WTC11 (cell line): ENCODE measurements around the gene HPSE2. TPM values are rescaled to one million over a fixed set of nuclear protein-coding genes. Genes with fewer than 3 reads are reported as not detected.

Experiments used
- ATAC-seq: fragments of 200-7000 bp; cut with Tn5 transposase; 2 replicates; pipeline ENCODE4 v1.10.0; 2021; ENCODE audit warnings: mild to moderate bottlenecking, moderate library complexity
- CTCF ChIA-PET: fragments of 300-600 bp; sonication (Branson Sonifier 250); formaldehyde crosslinking; loops from one replicate; lab custom pipeline; 2021; ENCODE audit warnings: antibody characterized with exemption; lab: Charles Lee
- POLR2A ChIA-PET: fragments of 350-600 bp; sonication (Branson Sonifier 250); formaldehyde crosslinking; loops from one replicate; lab custom pipeline; 2021; ENCODE audit warnings: antibody characterized with exemption; lab: Charles Lee
- DNase-seq: peaks from one replicate; pipeline ENCODE4 v3.0.0; 2021; ENCODE audit warnings: low spot score
- H3K27ac Mint-ChIP-seq: 2 replicates; pipeline ENCODE4 v1.8.0; 2021; ENCODE audit warnings: mixed read lengths
- H3K27me3 Mint-ChIP-seq: 2 replicates; pipeline ENCODE4 v1.8.0; 2021; ENCODE audit warnings: low read depth, mild to moderate bottlenecking, moderate library complexity, mixed read lengths
- H3K36me3 Mint-ChIP-seq: 2 replicates; pipeline ENCODE4 v1.8.0; 2021; ENCODE audit warnings: mixed read lengths
- H3K4me1 Mint-ChIP-seq: 2 replicates; pipeline ENCODE4 v1.8.0; 2022; ENCODE audit warnings: mixed read lengths
- H3K4me3 Mint-ChIP-seq: 2 replicates; pipeline ENCODE4 v1.8.0; 2021; ENCODE audit warnings: mild to moderate bottlenecking, moderate library complexity, mixed read lengths
- H3K9me3 Mint-ChIP-seq: 2 replicates; pipeline ENCODE4 v1.8.0; 2021; ENCODE audit warnings: mixed read lengths
- CDX4 ChIP-seq: fragments of 250-450 bp; sonication (Bioruptor Pico); IDR thresholded peaks from 2 replicates; pipeline ENCODE4 v1.9.0; 2021; ENCODE audit warnings: moderate library complexity, mild to moderate bottlenecking, inconsistent platforms, borderline replicate concordance
- CREM ChIP-seq: sonication (generic); formaldehyde crosslinking; IDR thresholded peaks from 2 replicates; pipeline ENCODE4 v1.8.1; 2022; ENCODE audit warnings: mild to moderate bottlenecking, missing genetic modification reagents, moderate library complexity
- E2F4 ChIP-seq: sonication (generic); formaldehyde crosslinking; IDR thresholded peaks from 2 replicates; pipeline ENCODE4 v1.8.1; 2022; ENCODE audit warnings: low read depth, mild to moderate bottlenecking, moderate library complexity, missing genetic modification reagents, borderline replicate concordance
- ELF4 ChIP-seq: sonication (generic); formaldehyde crosslinking; IDR thresholded peaks from 2 replicates; pipeline ENCODE4 v1.8.1; 2022; ENCODE audit warnings: low read depth, mild to moderate bottlenecking, moderate library complexity, missing genetic modification reagents
- ESRRA ChIP-seq: sonication (generic); formaldehyde crosslinking; IDR thresholded peaks from 2 replicates; pipeline ENCODE4 v1.8.1; 2022; ENCODE audit warnings: mild to moderate bottlenecking, missing genetic modification reagents, borderline replicate concordance
- FOXJ3 ChIP-seq: sonication (generic); formaldehyde crosslinking; IDR thresholded peaks from 2 replicates; pipeline ENCODE4 v1.9.0; 2021; ENCODE audit warnings: missing genetic modification reagents, mild to moderate bottlenecking, borderline replicate concordance
- FOXP1 ChIP-seq: sonication (generic); formaldehyde crosslinking; IDR thresholded peaks from 2 replicates; pipeline ENCODE4 v1.8.0; 2022; ENCODE audit warnings: missing genetic modification reagents, mild to moderate bottlenecking, moderate library complexity, borderline replicate concordance
- HMGA2 ChIP-seq: fragments of 250-450 bp; sonication (Bioruptor Pico); IDR thresholded peaks from 2 replicates; pipeline ENCODE4 v1.4.0; 2021; ENCODE audit warnings: mild to moderate bottlenecking, moderate library complexity
- PRRX2 ChIP-seq: fragments of 250-450 bp; sonication (Bioruptor Pico); IDR thresholded peaks from 2 replicates; pipeline ENCODE4 v1.8.0; 2021; ENCODE audit warnings: mild to moderate bottlenecking
- RELA ChIP-seq: sonication (generic); formaldehyde crosslinking; IDR thresholded peaks from 2 replicates; pipeline ENCODE4 v1.8.1; 2022; ENCODE audit warnings: missing genetic modification reagents, mild to moderate bottlenecking, borderline replicate concordance
- SMAD4 ChIP-seq: sonication (generic); formaldehyde crosslinking; IDR thresholded peaks from 2 replicates; pipeline ENCODE4 v1.8.0; 2022; ENCODE audit warnings: mild to moderate bottlenecking, missing genetic modification reagents
- ZBTB21 ChIP-seq: sonication (generic); formaldehyde crosslinking; IDR thresholded peaks from 2 replicates; pipeline ENCODE4 v1.8.1; 2023; ENCODE audit warnings: mild to moderate bottlenecking, missing genetic modification reagents, borderline replicate concordance
- ZNF232 ChIP-seq: sonication (generic); formaldehyde crosslinking; IDR thresholded peaks from 2 replicates; pipeline ENCODE4 v1.8.0; 2022; ENCODE audit warnings: mild to moderate bottlenecking, missing genetic modification reagents
- ZNF263 ChIP-seq: sonication (generic); formaldehyde crosslinking; IDR thresholded peaks from 2 replicates; pipeline ENCODE4 v1.8.1; 2022; ENCODE audit warnings: low read depth, mild to moderate bottlenecking, moderate library complexity, missing genetic modification reagents
- ZNF317 ChIP-seq: sonication (generic); formaldehyde crosslinking; IDR thresholded peaks from 2 replicates; pipeline ENCODE4 v1.8.1; 2023; ENCODE audit warnings: low read depth, mild to moderate bottlenecking, moderate library complexity, missing genetic modification reagents, borderline replicate concordance
- ZNF423 ChIP-seq: fragments of 250-450 bp; sonication (Bioruptor Pico); IDR thresholded peaks from 2 replicates; pipeline ENCODE4 v2.1.2; 2022; ENCODE audit warnings: mild to moderate bottlenecking, moderate library complexity
- ZNF532 ChIP-seq: fragments of 250-450 bp; sonication (Bioruptor Pico); IDR thresholded peaks from 2 replicates; pipeline ENCODE4 v1.9.0; 2021; ENCODE audit warnings: mild to moderate bottlenecking, borderline replicate concordance
- total RNA-seq: library from RNA; stranded (reverse); gene quantifications from 3 replicates; pipeline ENCODE4 v1.2.3, GENCODE V29; 2021
- TF ChIP-seq, protein P1 (sequence below): fragments of 250-450 bp; sonication (Bioruptor Pico); conservative IDR thresholded peaks from 2 replicates; pipeline ENCODE4 v1.9.0; 2021; ENCODE audit warnings: mild to moderate bottlenecking
- TF ChIP-seq, protein P2 (sequence below): sonication (generic); formaldehyde crosslinking; IDR thresholded peaks from 2 replicates; pipeline ENCODE4 v1.8.0; 2023; ENCODE audit warnings: missing genetic modification reagents

The HPSE2 gene
- total RNA-seq, 1 experiment from 2014 or later = 0.66 TPM

DNA sequence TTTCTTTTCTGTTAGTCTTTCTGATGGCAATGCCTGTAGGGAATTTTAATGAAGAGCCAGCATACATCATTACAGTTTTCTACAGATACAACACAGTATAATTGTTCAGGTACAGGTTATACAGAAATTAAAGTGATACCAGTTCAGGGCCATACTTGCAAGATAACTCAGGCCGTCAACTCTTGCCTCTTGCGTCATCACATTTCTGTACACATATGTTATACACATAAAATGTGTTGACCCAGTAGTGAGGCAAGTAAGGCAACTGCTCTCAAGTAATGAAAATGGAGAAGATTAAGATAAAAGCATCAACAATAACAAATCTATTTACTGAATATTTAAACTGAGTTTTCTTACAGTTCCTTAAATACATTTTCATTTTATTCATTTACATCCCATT lies 317.8 kb downstream of the HPSE2 start:
- peaks cover 15% of the 10 kb centered on the region for H3K4me1 Mint-ChIP-seq
- no peak for TF ChIP-seq ZBTB21 (CRISPR knock-in tag)
- TF ChIP-seq, protein P1, sequence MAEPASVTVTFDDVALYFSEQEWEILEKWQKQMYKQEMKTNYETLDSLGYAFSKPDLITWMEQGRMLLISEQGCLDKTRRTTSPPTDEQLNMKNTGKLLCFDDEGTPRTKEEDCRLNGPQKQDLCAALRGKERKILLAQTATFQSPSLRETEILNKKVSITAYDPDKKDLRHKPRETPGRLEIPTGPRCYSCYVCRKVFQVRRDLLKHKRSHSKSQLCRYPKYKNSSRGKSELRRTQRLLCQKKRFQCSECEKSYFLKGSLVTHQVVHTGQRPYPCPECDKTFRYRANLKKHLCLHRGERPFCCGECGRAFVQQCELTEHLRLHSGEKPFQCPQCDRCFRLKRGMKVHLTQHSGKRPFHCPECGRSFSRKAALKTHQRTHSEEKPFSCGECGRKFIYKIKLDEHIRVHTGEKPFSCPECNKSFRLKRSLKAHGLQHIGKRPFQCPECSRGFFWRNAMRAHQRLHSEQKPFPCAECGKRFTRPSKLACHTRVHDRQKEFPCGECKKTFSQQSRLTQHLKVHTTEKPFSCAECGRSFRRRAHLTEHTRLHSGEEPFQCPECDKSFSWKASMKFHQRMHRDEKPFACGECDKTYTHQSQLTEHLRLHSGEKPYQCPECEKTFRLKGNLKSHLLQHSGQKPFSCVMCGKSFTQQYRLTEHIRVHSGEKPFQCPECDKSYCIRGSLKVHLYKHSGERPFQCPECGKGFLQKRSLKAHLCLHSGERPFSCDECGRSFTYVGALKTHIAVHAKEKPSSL (CRISPR knock-in tag) = no peak
- TF ChIP-seq E2F4 (CRISPR knock-in tag) = no peak
- no peak for TF ChIP-seq PRRX2 (CRISPR knock-in tag)
- TF ChIP-seq FOXP1 (CRISPR knock-in tag) = no peak
- no peak for TF ChIP-seq ELF4 (CRISPR knock-in tag)
- TF ChIP-seq HMGA2 (CRISPR knock-in tag) = no peak
- TF ChIP-seq ZNF532 = no peak
- TF ChIP-seq, protein P2, sequence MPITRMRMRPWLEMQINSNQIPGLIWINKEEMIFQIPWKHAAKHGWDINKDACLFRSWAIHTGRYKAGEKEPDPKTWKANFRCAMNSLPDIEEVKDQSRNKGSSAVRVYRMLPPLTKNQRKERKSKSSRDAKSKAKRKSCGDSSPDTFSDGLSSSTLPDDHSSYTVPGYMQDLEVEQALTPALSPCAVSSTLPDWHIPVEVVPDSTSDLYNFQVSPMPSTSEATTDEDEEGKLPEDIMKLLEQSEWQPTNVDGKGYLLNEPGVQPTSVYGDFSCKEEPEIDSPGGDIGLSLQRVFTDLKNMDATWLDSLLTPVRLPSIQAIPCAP (CRISPR knock-in tag) = no peak
- no peak for TF ChIP-seq ZNF232 (CRISPR knock-in tag)
- TF ChIP-seq RELA = no peak
- TF ChIP-seq SMAD4 (CRISPR knock-in tag) = no peak
- no peak for TF ChIP-seq ZNF263 (CRISPR knock-in tag)
- TF ChIP-seq FOXJ3 (CRISPR knock-in tag) = no peak
- TF ChIP-seq ZNF317 (CRISPR knock-in tag) = no peak
- no peak for TF ChIP-seq ESRRA
- no peak for TF ChIP-seq ZNF423 (CRISPR knock-in tag)
- no peak for TF ChIP-seq CDX4 (CRISPR knock-in tag)
- TF ChIP-seq CREM (CRISPR knock-in tag) = no peak
- ATAC-seq = no peak
- no peaks in the 10 kb centered on the region for H3K27me3 Mint-ChIP-seq
- H3K27ac Mint-ChIP-seq = no peak overlapping the region
- no peak for DNase-seq
- no peaks in the 10 kb centered on the region for H3K36me3 Mint-ChIP-seq
- no peaks in the 10 kb centered on the region for H3K9me3 Mint-ChIP-seq
- H3K4me3 Mint-ChIP-seq = no peak overlapping the region
- POLR2A ChIA-PET = no interaction called here
- CTCF ChIA-PET = no interaction called here
